IMR-90 (cell line): ENCODE results near the gene SUPT3H. TPM values are rescaled to one million over a fixed set of nuclear protein-coding genes. Genes with fewer than 3 reads are reported as not detected.

Experiments used
- ATAC-seq: fragments of 200-7000 bp; cut with Tn5 transposase; 2 replicates; pipeline ENCODE4 v1.9.1; 2020; ENCODE audit warnings: low read depth, mild to moderate bottlenecking, moderate library complexity
- BruUV-seq: library from RNA; stranded (reverse); fragments of 400-500 nt; replicated peaks from 2 replicates; lab custom pipeline; 2021; lab: Mats Ljungman, UMichigan
- CTCF ChIA-PET: fragments of 300-600 bp; formaldehyde crosslinking; extraction: SDS; loops from one replicate; lab custom pipeline; 2021; ENCODE audit warnings: antibody characterized with exemption; lab: Yijun Ruan, JAX
- POLR2A ChIA-PET: fragments of 300-600 bp; sonication (Branson Sonifier 250); formaldehyde crosslinking; loops from one replicate; lab custom pipeline; 2022; ENCODE audit warnings: antibody characterized with exemption; ENCODE audit not compliant: unreplicated experiment; lab: Charles Lee
- DNase-seq: peaks from one replicate; pipeline ENCODE4 v3.0.0; 2013
- H2AFZ ChIP-seq: replicated peaks from 2 replicates; pipeline ENCODE3; 2013; ENCODE audit warnings: low read length, mild to moderate bottlenecking; ENCODE audit not compliant: poor library complexity
- H2AK5ac ChIP-seq: 2 replicates; pipeline ENCODE4 v1.6.1; 2013; ENCODE audit warnings: low read depth, low read length, inconsistent platforms
- H2AK9ac ChIP-seq: replicated peaks from 2 replicates; pipeline ENCODE3; 2013; ENCODE audit warnings: mild to moderate bottlenecking, low read depth, low read length, moderate library complexity; ENCODE audit not compliant: poor library complexity
- H2BK120ac ChIP-seq: 2 replicates; pipeline ENCODE4 v1.6.1; 2013; ENCODE audit warnings: low read depth, low read length, inconsistent platforms
- H2BK15ac ChIP-seq: 3 replicates; pipeline ENCODE4 v1.6.1; 2013; ENCODE audit warnings: low read depth, low read length, inconsistent platforms
- H2BK20ac ChIP-seq: 2 replicates; pipeline ENCODE4 v1.6.1; 2013; ENCODE audit warnings: low read depth, mild to moderate bottlenecking, inconsistent platforms, low read length, moderate library complexity
- H2BK5ac ChIP-seq: 2 replicates; pipeline ENCODE4 v1.6.1; 2013; ENCODE audit warnings: mild to moderate bottlenecking, low read depth, low read length, inconsistent platforms; ENCODE audit not compliant: poor library complexity, severe bottlenecking
- H3K14ac ChIP-seq: replicated peaks from 2 replicates; pipeline ENCODE4 v1.6.1; 2013; ENCODE audit warnings: low read depth, low read length, inconsistent platforms
- H3K18ac ChIP-seq: 2 replicates; pipeline ENCODE4 v1.6.1; 2013; ENCODE audit warnings: low read depth, low read length, control low read depth
- H3K23ac ChIP-seq: 2 replicates; pipeline ENCODE4 v1.6.1; 2013; ENCODE audit warnings: low read depth, low read length, inconsistent platforms
- H3K27ac ChIP-seq: 2 replicates; pipeline ENCODE4 v1.5.1; 2013; ENCODE audit warnings: mild to moderate bottlenecking, control low read depth, low read length; ENCODE audit not compliant: insufficient read depth
- H3K27me3 ChIP-seq: 2 replicates; pipeline ENCODE4 v1.6.1; 2013; ENCODE audit warnings: low read length; ENCODE audit not compliant: control insufficient read depth, insufficient read depth
- H3K36me3 ChIP-seq: 2 replicates; pipeline ENCODE4 v1.6.1; 2013; ENCODE audit warnings: low read length, mixed read lengths; ENCODE audit not compliant: control insufficient read depth, insufficient read depth
- H3K4ac ChIP-seq: 2 replicates; pipeline ENCODE4 v1.6.1; 2013; ENCODE audit warnings: low read depth, low read length, inconsistent platforms
- H3K4me1 ChIP-seq: 2 replicates; pipeline ENCODE4 v1.6.1; 2013; ENCODE audit warnings: low read length, mixed read lengths; ENCODE audit not compliant: control insufficient read depth, insufficient read depth
- H3K4me2 ChIP-seq: 2 replicates; pipeline ENCODE4 v1.6.1; 2013; ENCODE audit warnings: low read depth, mild to moderate bottlenecking, control low read depth, low read length, moderate library complexity
- H3K4me3 ChIP-seq: 2 replicates; pipeline ENCODE4 v1.5.1; 2013; ENCODE audit warnings: low read depth, mild to moderate bottlenecking, control low read depth, low read length, moderate library complexity; ENCODE audit not compliant: insufficient read depth
- H3K56ac ChIP-seq: 2 replicates; pipeline ENCODE4 v1.6.1; 2013; ENCODE audit warnings: low read length, inconsistent platforms; ENCODE audit not compliant: insufficient read depth; ENCODE audit errors: extremely low read depth
- H3K79me1 ChIP-seq, 2 experiments: 2 replicates each; pipeline ENCODE4 v1.6.1; 2013; ENCODE audit warnings: low read length in 2 of 2, inconsistent platforms in 1 of 2, low read depth in 1 of 2
- H3K9ac ChIP-seq: 2 replicates; pipeline ENCODE4 v1.6.1; 2013; ENCODE audit warnings: low read depth, low read length, control low read depth
- H3K9me1 ChIP-seq: 2 replicates; pipeline ENCODE4 v1.6.1; 2013; ENCODE audit warnings: low read length, inconsistent platforms; ENCODE audit not compliant: insufficient read depth
- H3K9me3 ChIP-seq: 2 replicates; pipeline ENCODE4 v1.6.1; 2013; ENCODE audit warnings: low read length; ENCODE audit not compliant: control insufficient read depth, insufficient read depth
- H4K20me1 ChIP-seq: 2 replicates; pipeline ENCODE4 v1.6.1; 2013; ENCODE audit warnings: low read length, inconsistent platforms; ENCODE audit not compliant: insufficient read depth
- H4K5ac ChIP-seq: 2 replicates; pipeline ENCODE4 v1.6.1; 2013; ENCODE audit warnings: mild to moderate bottlenecking, low read depth, low read length, control low read depth
- H4K8ac ChIP-seq, 2 experiments: 2 replicates each; pipeline ENCODE4 v1.6.1; 2013; ENCODE audit warnings: low read depth in 2 of 2, low read length in 2 of 2, control low read depth in 1 of 2, inconsistent platforms in 1 of 2
- H4K91ac ChIP-seq: 2 replicates; pipeline ENCODE4 v1.6.1; 2013; ENCODE audit warnings: low read depth, low read length, inconsistent platforms; ENCODE audit not compliant: insufficient read depth
- FOS ChIP-seq: fragments of 150-350 bp; IDR thresholded peaks from 2 replicates; pipeline ENCODE4 v1.6.1; 2016; ENCODE audit warnings: low read depth, low read length
- RCOR1 ChIP-seq: IDR thresholded peaks from 2 replicates; pipeline ENCODE4 v1.6.1; 2012; ENCODE audit warnings: mild to moderate bottlenecking, low read length, improper control_type of control experiment; ENCODE audit not compliant: insufficient replicate concordance
- SMC3 ChIP-seq: fragments of 150-350 bp; IDR thresholded peaks from 2 replicates; pipeline ENCODE4 v1.6.1; 2016; ENCODE audit warnings: low read depth, mild to moderate bottlenecking, antibody characterized with exemption, low read length, moderate library complexity
- dilution Hi-C: fragments of 300-500 bp; cut with HindIII; formaldehyde crosslinking; loops from one replicate; pipeline ENCODE4 v1.14.3; 2018; ENCODE audit warnings: low sequenced_read_pairs; ENCODE audit not compliant: unreplicated experiment
- in situ Hi-C: fragments of 300-500 bp; cut with MboI; formaldehyde crosslinking; loops from 3 replicates; pipeline ENCODE4 v1.14.3; 2019; ENCODE audit warnings: low sequenced_read_pairs, inconsistent platforms, mixed read lengths
- intact Hi-C: fragments of 100-400 bp; cut with micrococcal nuclease; formaldehyde crosslinking; loops from 2 replicates; pipeline ENCODE4 v1.10.0; 2022
- polyA plus RNA-seq, 3 experiments: library from polyadenylated mRNA; depleted of rRNA; stranded (reverse); fragments of >200 nt; gene quantifications; 2 replicates each; pipeline ENCODE4 v1.2.3, GENCODE V29; 2012; ENCODE audit warnings: low replicate concordance in 1 of 3
- total RNA-seq: library from RNA; depleted of rRNA; stranded (reverse); fragments of >200 nt; gene quantifications from 2 replicates; pipeline ENCODE4 v1.2.3, GENCODE V29; 2012

The SUPT3H gene
- total and polyA plus RNA-seq, 2 of the 4 experiments (the other 2 are of a cell fraction) = 4.5 to 5.0 TPM

DNA sequence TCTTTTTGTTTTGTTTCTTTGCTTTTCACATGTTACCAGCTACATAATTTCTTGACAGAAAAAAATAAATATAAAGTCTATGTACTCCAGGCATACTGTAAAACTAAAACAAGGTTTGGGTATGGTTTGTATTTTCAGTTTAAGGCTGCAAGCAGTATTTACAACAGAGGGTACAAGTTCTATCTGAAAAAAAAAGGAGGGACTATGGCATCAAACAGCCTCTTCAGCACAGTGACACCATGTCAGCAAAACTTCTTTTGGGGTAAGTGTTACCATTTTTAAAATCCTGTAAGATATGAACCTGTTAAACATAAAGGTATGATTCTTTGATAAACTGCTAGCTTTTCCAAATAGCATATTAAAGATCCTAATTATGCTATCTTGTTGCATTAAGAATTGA, 49.2 kb downstream of the SUPT3H start:
- no peak overlapping the region; the same call in 1 of the 2 replicates for H3K18ac ChIP-seq
- H2BK5ac ChIP-seq = no peak overlapping the region
- in situ Hi-C loops = no loop called here
- no peaks in the 10 kb centered on the region for H3K27me3 ChIP-seq
- H3K4me1 ChIP-seq = peaks cover 4% of the 10 kb centered on the region
- H3K4me2 ChIP-seq = peak overlapping the region; percentile 65
- CTCF ChIA-PET = interaction anchor here (1.2 kb wide), 1 partner anchor 16 kb away, joined by 4 read pairs; no protein-coding TSS in a partner anchor
- no peak overlapping the region for H2AFZ ChIP-seq
- DNase-seq (no peak), ATAC-seq (peak; percentile 35)
- no peak overlapping the region for H2BK120ac ChIP-seq
- H4K91ac ChIP-seq = no peak overlapping the region
- H3K56ac ChIP-seq = no peak overlapping the region
- no peak overlapping the region for H3K4ac ChIP-seq
- H2BK20ac ChIP-seq = no peak overlapping the region
- no peaks in the 10 kb centered on the region for H4K20me1 ChIP-seq
- H3K14ac ChIP-seq = no peak overlapping the region
- no peak overlapping the region for H3K9ac ChIP-seq
- H3K9me3 ChIP-seq = no peaks in the 10 kb centered on the region
- H4K8ac ChIP-seq = no peak overlapping the region
- TF ChIP-seq RCOR1 = no peak
- TF ChIP-seq FOS = no peak
- TF ChIP-seq SMC3 = no peak
- no peak overlapping the region for H2AK9ac ChIP-seq
- H3K23ac ChIP-seq = no peak overlapping the region
- no peak overlapping the region for H3K27ac ChIP-seq
- no peaks in the 10 kb centered on the region for H3K9me1 ChIP-seq
- no peak overlapping the region for H2BK15ac ChIP-seq
- H3K79me1 ChIP-seq = no peaks in the 10 kb centered on the region
- dilution Hi-C loops = no loop called here
- POLR2A ChIA-PET = no interaction called here
- H2AK5ac ChIP-seq = no peak overlapping the region
- H3K4me3 ChIP-seq = no peak overlapping the region
- no peaks in the 10 kb centered on the region for H3K36me3 ChIP-seq
- BruUV-seq = no TSS peak
- no peak overlapping the region for H4K5ac ChIP-seq
- intact Hi-C loops = loop anchor here (5.0 kb wide), 1 partner anchor 39 kb away; no protein-coding TSS in a partner anchor
